Body of pancreas (tissue), 4 donors: Measurements from ENCODE around the gene ESF1. TPM values are rescaled to one million over a fixed set of nuclear protein-coding genes. Genes with fewer than 3 reads are reported as not detected.

ENCODE experiments used
- ATAC-seq: fragments of 150-250 bp; one replicate; pipeline ENCODE4 v1.9.1; 2016
- DNase-seq, 4 donors: peaks; one replicate each; pipeline ENCODE4 v3.0.0-alpha.2; 2019
- H3K27ac ChIP-seq, 4 donors: fragments of 200-600 bp; sonication (generic); 1 replicate in 3 of 4; 2 replicates in 1 of 4; pipeline versions ENCODE4 v1.5.1 to v1.6.1; 2016 to 2019; ENCODE audit warnings: mild to moderate bottlenecking in 1 of 4, mixed read lengths in 1 of 4, moderate library complexity in 1 of 4
- H3K27me3 ChIP-seq, 2 donors: fragments of 200-600 bp; sonication (generic); one replicate each; pipeline ENCODE4 v1.6.0; 2016; ENCODE audit warnings: mild to moderate bottlenecking in 1 of 2
- H3K36me3 ChIP-seq, 2 donors: fragments of 200-600 bp; sonication (generic); replicated peaks in 1 of 2; 2 replicates each; pipeline ENCODE4 v1.5.1; 2016; ENCODE audit warnings: low read depth in 2 of 2; ENCODE audit not compliant: insufficient read depth in 1 of 2
- H3K4me1 ChIP-seq: fragments of 200-600 bp; sonication (generic); one replicate; pipeline ENCODE4 v1.6.0; 2016
- H3K4me3 ChIP-seq, 2 donors: fragments of 200-600 bp; sonication (generic); 1 replicate in 1 of 2; 2 replicates in 1 of 2; pipeline ENCODE4 v1.5.1; 2016 to 2019
- H3K9me3 ChIP-seq, 3 donors: fragments of 200-600 bp; sonication (generic); 1 replicate in 2 of 3; 2 replicates in 1 of 3; pipeline ENCODE4 v1.5.1; 2016
- POLR2A ChIP-seq, 3 donors: fragments of 450-650 bp; IDR thresholded peaks; one replicate each; pipeline ENCODE4 v1.6.1; 2016; ENCODE audit warnings: antibody characterized with exemption in 3 of 3, mild to moderate bottlenecking in 2 of 3
- WGBS, 2 donors: methylation state at CpG; one replicate each; pipeline ENCODE4 v1.1.5; 2017; 5-methylcytosine and 5-hydroxymethylcytosine counted together
- intact Hi-C: fragments of 100-400 bp; cut with DNase I; formaldehyde crosslinking; loops from one replicate; pipeline ENCODE4 v1.15.1; 2023
- total RNA-seq, 2 donors: library from RNA; depleted of rRNA; stranded (reverse); fragments of >200 nt; gene quantifications; one replicate each; pipeline ENCODE4 v1.1.0, GENCODE V29; 2016
- TF ChIP-seq, protein P1 (sequence below), 7 experiments: fragments of 450-650 bp in 4 of 7; fragments of 200-600 bp in 3 of 7; sonication (generic) in 3 of 7; IDR thresholded peaks; one replicate each; pipeline ENCODE4 v1.5.1; 2016 to 2019; ENCODE audit warnings: antibody characterized with exemption in 7 of 7

ESF1 gene
- total RNA-seq, 2 donors from 2014 or later, result 12.5 to 16.5 TPM

DNA sequence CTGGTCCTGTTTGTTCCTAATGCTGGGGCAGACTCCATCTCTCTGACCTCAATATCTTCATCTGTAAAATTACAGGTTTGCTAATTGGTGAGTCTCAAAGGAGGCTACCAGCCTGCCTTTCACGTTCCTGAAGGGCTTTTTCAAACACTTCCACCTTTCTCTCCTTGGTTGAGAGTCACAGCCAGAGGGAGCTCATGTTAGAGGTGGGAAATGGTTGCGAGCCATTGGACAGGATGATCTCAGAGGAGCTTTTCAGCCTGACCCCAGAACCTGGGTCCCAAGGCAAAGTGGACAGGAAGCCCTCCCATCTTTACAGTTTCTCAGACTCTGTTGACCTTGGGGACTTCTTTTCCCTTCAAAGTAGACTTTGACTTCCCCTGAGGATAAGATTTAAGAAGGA, 37.7 kb upstream of the ESF1 start:
- Histone ChIP-seq H3K4me1 (peaks cover 9% of the 10 kb centered on the region), H3K9me3 (no peaks in the 10 kb centered on the region), H3K4me3 (no peak overlapping the region), H3K27me3 (no peaks in the 10 kb centered on the region), H3K36me3 (peaks cover 0 to 4% of the 10 kb centered on the region in 2 donors), H3K27ac (no peak overlapping the region)
- no peak for TF ChIP-seq POLR2A (IDR thresholded peaks at IDR 0.05)
- TF ChIP-seq, protein P1, sequence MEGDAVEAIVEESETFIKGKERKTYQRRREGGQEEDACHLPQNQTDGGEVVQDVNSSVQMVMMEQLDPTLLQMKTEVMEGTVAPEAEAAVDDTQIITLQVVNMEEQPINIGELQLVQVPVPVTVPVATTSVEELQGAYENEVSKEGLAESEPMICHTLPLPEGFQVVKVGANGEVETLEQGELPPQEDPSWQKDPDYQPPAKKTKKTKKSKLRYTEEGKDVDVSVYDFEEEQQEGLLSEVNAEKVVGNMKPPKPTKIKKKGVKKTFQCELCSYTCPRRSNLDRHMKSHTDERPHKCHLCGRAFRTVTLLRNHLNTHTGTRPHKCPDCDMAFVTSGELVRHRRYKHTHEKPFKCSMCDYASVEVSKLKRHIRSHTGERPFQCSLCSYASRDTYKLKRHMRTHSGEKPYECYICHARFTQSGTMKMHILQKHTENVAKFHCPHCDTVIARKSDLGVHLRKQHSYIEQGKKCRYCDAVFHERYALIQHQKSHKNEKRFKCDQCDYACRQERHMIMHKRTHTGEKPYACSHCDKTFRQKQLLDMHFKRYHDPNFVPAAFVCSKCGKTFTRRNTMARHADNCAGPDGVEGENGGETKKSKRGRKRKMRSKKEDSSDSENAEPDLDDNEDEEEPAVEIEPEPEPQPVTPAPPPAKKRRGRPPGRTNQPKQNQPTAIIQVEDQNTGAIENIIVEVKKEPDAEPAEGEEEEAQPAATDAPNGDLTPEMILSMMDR (IDR thresholded peaks at IDR 0.05), result no peak
- ATAC-seq (no peak), DNase-seq (no peak)
- WGBS, 2 donors, result 47 to 49% methylated on average over 2 of the region's 2 CpGs
- intact Hi-C loops, result no loop called here

DNA sequence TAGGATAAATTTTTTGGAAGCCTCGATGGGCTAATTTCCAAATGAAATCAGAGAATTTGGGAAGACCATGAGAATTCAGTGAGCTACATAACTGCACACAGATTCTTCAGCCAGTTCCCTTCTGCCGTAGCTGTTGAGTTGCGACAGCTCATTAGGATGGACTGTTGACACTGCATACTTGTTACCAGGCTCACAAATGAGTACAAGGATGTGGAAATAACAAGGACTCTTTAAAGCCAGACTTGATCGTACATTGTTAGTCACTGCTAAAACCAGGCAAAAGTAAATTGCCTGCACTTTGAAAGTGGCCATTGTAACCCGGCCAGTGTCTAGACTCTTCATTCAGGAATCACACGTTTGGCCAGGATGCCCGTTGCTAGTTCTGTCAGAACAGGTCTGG, 37.2 kb upstream of the ESF1 start:
- WGBS, 2 donors, result 80 to 81% methylated on average over 7 of the region's 7 CpGs
- H3K27me3 ChIP-seq, result no peaks in the 10 kb centered on the region
- TF ChIP-seq POLR2A (IDR thresholded peaks at IDR 0.05), result no peak
- TF ChIP-seq, protein P1 (IDR thresholded peaks at IDR 0.05), result no peak
- H3K9me3 ChIP-seq, result no peaks in the 10 kb centered on the region
- no peak overlapping the region for H3K27ac ChIP-seq
- peaks cover 9% of the 10 kb centered on the region for H3K4me1 ChIP-seq
- no peak overlapping the region for H3K4me3 ChIP-seq
- intact Hi-C loops, result no loop called here
- H3K36me3 ChIP-seq, result peaks cover 0 to 4% of the 10 kb centered on the region in 2 donors
- DNase-seq, result peak in 1 of 4 donors; percentile 9
- ATAC-seq, result no peak

DNA sequence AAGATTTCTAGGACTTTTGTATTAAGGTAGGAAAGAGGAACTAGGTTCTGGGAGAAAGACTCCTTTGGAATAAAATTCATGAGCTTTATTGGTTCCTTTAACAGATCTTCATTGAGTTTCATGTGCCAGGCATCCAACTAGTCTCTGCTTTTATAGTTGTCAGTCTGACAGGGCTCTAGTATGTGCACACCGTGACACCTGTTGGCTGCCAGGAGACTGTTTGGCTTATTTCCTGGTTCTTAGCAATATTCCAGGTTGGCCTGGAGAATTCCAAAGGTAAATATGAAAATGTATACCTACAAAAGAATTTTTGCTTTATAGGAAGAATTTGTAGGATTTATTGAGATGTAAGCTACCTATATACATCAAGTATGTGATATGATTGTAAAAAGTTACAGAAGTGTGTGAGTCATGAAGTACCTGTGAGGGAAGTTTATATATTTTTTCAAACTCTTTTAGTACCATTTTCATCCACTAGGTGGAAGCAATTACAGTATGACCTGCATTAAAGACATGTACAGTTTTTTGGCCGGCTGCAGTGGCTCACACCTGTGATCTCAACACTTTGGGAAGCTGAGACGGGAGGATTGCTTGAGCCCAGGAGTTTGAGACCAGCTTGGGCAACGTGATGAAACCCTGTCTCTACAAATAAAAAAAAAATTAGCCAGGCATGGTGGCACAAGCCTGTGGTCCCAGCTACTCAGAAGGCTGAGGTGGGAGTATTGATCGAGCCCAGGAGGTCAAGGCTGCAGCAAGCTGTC, 35.3 kb upstream of the ESF1 start:
- H3K4me3 ChIP-seq, result no peak overlapping the region
- peaks cover 0 to 15% of the 10 kb centered on the region in 2 donors for H3K36me3 ChIP-seq
- DNase-seq (peak; percentile 59 to 80 (median 70)), ATAC-seq (peak; percentile 91)
- H3K27me3 ChIP-seq, result no peaks in the 10 kb centered on the region
- WGBS, 2 donors, result 19 to 21% methylated on average over 5 of the region's 5 CpGs
- peak overlapping the region in 3 of 4 donors; percentile 4 to 54 (median 26) for H3K27ac ChIP-seq
- intact Hi-C loops, result no loop called here
- H3K4me1 ChIP-seq, result peaks cover 9% of the 10 kb centered on the region
- no peaks in the 10 kb centered on the region for H3K9me3 ChIP-seq
- TF ChIP-seq POLR2A (IDR thresholded peaks at IDR 0.05), result no peak
- TF ChIP-seq, protein P1 (IDR thresholded peaks at IDR 0.05), result peak; percentile 58 to 83 (median 77)

DNA sequence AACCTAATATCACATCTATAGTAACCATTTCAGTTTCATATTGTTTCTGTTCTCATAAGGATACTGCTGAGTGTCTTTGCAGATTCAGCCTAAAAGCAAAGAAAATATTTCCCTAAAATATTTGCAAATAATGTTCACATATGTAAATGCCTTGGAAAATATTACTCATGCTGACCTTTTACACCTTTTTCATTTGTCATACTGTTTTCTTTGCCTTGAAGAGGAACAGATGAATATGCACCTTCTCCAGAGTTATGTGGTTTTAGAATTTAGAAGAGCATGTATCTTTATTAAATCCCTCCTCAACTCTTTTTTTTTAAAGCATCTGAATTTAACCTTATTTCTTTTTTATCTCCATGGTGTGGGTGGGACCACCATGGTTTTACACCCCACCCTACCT, 32.6 kb upstream of the ESF1 start:
- TF ChIP-seq POLR2A (IDR thresholded peaks at IDR 0.05), result no peak
- TF ChIP-seq, protein P1 (IDR thresholded peaks at IDR 0.05), result no peak
- Histone ChIP-seq H3K4me1 (peaks cover 9% of the 10 kb centered on the region), H3K27me3 (no peaks in the 10 kb centered on the region), H3K9me3 (no peaks in the 10 kb centered on the region), H3K36me3 (peaks cover 0 to 18% of the 10 kb centered on the region in 2 donors), H3K4me3 (no peak overlapping the region), H3K27ac (no peak overlapping the region)
- DNase-seq (no peak), ATAC-seq (no peak)
- intact Hi-C loops, result no loop called here

DNA sequence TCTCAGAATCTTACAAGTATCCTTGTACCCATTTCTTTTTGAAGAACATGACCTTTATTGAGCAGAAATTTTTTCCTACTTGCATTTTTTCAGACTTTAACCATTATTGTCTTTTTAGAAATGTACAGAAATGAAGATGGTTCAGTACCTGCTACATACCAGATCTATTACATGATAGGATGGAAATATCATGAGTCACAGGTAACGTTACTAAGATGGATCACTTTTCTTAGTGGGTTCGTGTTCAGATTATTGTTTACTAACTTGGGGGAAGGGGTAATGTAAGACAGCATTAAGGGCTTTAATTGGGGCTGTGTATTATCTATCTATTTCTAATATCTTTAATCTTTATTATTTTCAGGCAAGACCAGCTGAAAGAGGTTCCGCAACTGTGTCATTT, 32.0 kb upstream of the ESF1 start:
- Histone ChIP-seq H3K27ac (no peak overlapping the region), H3K4me3 (no peak overlapping the region), H3K27me3 (no peaks in the 10 kb centered on the region), H3K36me3 (peaks cover 0 to 22% of the 10 kb centered on the region in 2 donors), H3K9me3 (no peaks in the 10 kb centered on the region), H3K4me1 (peaks cover 9% of the 10 kb centered on the region)
- ATAC-seq (no peak), DNase-seq (no peak)
- TF ChIP-seq, protein P1 (IDR thresholded peaks at IDR 0.05), result no peak
- no peak for TF ChIP-seq POLR2A (IDR thresholded peaks at IDR 0.05)
- WGBS, 2 donors, result 67 to 71% methylated on average over 3 of the region's 3 CpGs
- intact Hi-C loops, result no loop called here
